Body of pancreas (tissue), 4 donors: ENCODE results near the gene BSPRY. TPM values are rescaled to one million over a fixed set of nuclear protein-coding genes. Genes with fewer than 3 reads are reported as not detected.

Experiments used
- ATAC-seq: fragments of 150-250 bp; one replicate; pipeline ENCODE4 v1.9.1; 2016
- DNase-seq, 4 donors: peaks; one replicate each; pipeline ENCODE4 v3.0.0-alpha.2; 2019
- H3K27ac ChIP-seq, 4 donors: fragments of 200-600 bp; sonication (generic); 1 replicate in 3 of 4; 2 replicates in 1 of 4; pipeline versions ENCODE4 v1.5.1 to v1.6.1; 2016 to 2019; ENCODE audit warnings: mild to moderate bottlenecking in 1 of 4, mixed read lengths in 1 of 4, moderate library complexity in 1 of 4
- H3K27me3 ChIP-seq, 2 donors: fragments of 200-600 bp; sonication (generic); one replicate each; pipeline ENCODE4 v1.6.0; 2016; ENCODE audit warnings: mild to moderate bottlenecking in 1 of 2
- H3K36me3 ChIP-seq, 2 donors: fragments of 200-600 bp; sonication (generic); replicated peaks in 1 of 2; 2 replicates each; pipeline ENCODE4 v1.5.1; 2016; ENCODE audit warnings: low read depth in 2 of 2; ENCODE audit not compliant: insufficient read depth in 1 of 2
- H3K4me1 ChIP-seq: fragments of 200-600 bp; sonication (generic); one replicate; pipeline ENCODE4 v1.6.0; 2016
- H3K4me3 ChIP-seq, 2 donors: fragments of 200-600 bp; sonication (generic); 1 replicate in 1 of 2; 2 replicates in 1 of 2; pipeline ENCODE4 v1.5.1; 2016 to 2019
- H3K9me3 ChIP-seq, 3 donors: fragments of 200-600 bp; sonication (generic); 1 replicate in 2 of 3; 2 replicates in 1 of 3; pipeline ENCODE4 v1.5.1; 2016
- POLR2A ChIP-seq, 3 donors: fragments of 450-650 bp; IDR thresholded peaks; one replicate each; pipeline ENCODE4 v1.6.1; 2016; ENCODE audit warnings: antibody characterized with exemption in 3 of 3, mild to moderate bottlenecking in 2 of 3
- WGBS, 2 donors: methylation state at CpG; one replicate each; pipeline ENCODE4 v1.1.5; 2017; 5-methylcytosine and 5-hydroxymethylcytosine counted together
- intact Hi-C: fragments of 100-400 bp; cut with DNase I; formaldehyde crosslinking; loops from one replicate; pipeline ENCODE4 v1.15.1; 2023
- total RNA-seq, 2 donors: library from RNA; depleted of rRNA; stranded (reverse); fragments of >200 nt; gene quantifications; one replicate each; pipeline ENCODE4 v1.1.0, GENCODE V29; 2016
- TF ChIP-seq, protein P1 (sequence below), 7 experiments: fragments of 450-650 bp in 4 of 7; fragments of 200-600 bp in 3 of 7; sonication (generic) in 3 of 7; IDR thresholded peaks; one replicate each; pipeline ENCODE4 v1.5.1; 2016 to 2019; ENCODE audit warnings: antibody characterized with exemption in 7 of 7

The BSPRY gene
- total RNA-seq, 2 donors from 2014 or later, result 27.0 to 47.0 TPM

DNA sequence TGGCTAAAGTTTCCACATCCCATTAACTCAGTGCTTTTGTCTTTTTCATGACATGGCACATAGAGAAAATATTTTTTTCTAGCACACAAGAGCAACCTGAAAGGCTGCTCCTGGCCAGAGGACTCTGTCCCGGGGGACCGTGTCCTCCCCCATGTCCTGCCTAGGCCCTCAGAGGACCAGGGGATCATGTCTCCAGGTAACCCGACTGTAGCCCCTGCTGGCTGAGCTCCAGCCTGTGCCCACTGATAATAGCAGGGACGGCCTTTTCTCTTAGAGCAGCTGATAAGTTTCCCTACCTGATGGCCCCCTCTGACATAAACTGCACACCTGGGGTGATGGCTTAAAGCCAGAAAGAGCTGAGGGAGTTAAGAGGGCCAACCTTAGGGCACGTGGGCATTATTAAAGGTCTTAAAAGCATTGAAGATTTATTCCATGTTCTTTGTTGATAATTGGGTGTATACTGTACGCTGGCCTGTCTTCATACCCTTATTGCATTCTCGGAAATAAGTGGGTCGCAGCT, 21.5 kb downstream of the BSPRY start:
- H3K36me3 ChIP-seq, result peaks cover 0 to 6% of the 10 kb centered on the region in 2 donors
- no peak overlapping the region for H3K4me3 ChIP-seq
- H3K9me3 ChIP-seq, result no peaks in the 10 kb centered on the region
- DNase-seq (peak; percentile 48 to 69 (median 62)), ATAC-seq (no peak)
- no peak for TF ChIP-seq POLR2A (IDR thresholded peaks at IDR 0.05)
- TF ChIP-seq, protein P1, sequence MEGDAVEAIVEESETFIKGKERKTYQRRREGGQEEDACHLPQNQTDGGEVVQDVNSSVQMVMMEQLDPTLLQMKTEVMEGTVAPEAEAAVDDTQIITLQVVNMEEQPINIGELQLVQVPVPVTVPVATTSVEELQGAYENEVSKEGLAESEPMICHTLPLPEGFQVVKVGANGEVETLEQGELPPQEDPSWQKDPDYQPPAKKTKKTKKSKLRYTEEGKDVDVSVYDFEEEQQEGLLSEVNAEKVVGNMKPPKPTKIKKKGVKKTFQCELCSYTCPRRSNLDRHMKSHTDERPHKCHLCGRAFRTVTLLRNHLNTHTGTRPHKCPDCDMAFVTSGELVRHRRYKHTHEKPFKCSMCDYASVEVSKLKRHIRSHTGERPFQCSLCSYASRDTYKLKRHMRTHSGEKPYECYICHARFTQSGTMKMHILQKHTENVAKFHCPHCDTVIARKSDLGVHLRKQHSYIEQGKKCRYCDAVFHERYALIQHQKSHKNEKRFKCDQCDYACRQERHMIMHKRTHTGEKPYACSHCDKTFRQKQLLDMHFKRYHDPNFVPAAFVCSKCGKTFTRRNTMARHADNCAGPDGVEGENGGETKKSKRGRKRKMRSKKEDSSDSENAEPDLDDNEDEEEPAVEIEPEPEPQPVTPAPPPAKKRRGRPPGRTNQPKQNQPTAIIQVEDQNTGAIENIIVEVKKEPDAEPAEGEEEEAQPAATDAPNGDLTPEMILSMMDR (IDR thresholded peaks at IDR 0.05), result no peak
- H3K27ac ChIP-seq, result peak overlapping the region in 3 of 4 donors; percentile 49 to 99 (median 56)
- intact Hi-C loops, result loop anchor here (5.0 kb wide), 1 partner anchor 36 kb away; no protein-coding TSS in a partner anchor
- WGBS, 2 donors, result 34 to 40% methylated on average over 6 to 8 of the region's 8 CpGs
- peaks cover 72% of the 10 kb centered on the region for H3K4me1 ChIP-seq
- H3K27me3 ChIP-seq, result no peaks in the 10 kb centered on the region

DNA sequence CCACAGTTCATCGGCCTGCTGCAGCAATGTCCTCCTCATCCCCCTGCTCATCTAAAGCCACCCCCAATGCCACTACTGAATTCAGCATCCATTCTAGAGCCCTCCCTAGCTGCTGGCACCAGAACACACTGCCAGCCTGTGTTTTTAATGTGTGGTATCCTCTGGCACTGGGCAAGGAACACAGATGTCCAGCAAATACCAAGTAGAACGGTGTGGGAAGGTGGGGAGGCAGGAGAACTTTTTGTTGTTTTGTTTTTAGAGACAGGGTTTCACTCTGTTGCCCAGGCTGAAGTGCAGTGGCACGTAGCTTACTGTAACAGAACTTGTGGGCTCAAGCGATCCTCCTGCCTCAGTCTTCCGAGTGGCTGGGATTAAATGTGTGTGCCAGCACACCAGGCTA, 22.7 kb downstream of the BSPRY start:
- no peak for ATAC-seq
- H3K27me3 ChIP-seq, result no peaks in the 10 kb centered on the region
- H3K9me3 ChIP-seq, result no peaks in the 10 kb centered on the region
- peak overlapping the region; percentile 29 to 99 (median 52) for H3K27ac ChIP-seq
- intact Hi-C loops, result loop anchor here (5.0 kb wide), 1 partner anchor 35 kb away; no protein-coding TSS in a partner anchor
- peaks cover 73% of the 10 kb centered on the region for H3K4me1 ChIP-seq
- DNase-seq, result no peak
- H3K36me3 ChIP-seq, result peaks cover 0 to 6% of the 10 kb centered on the region in 2 donors
- 70 to 77% methylated on average over 5 of the region's 5 CpGs for WGBS, 2 donors
- no peak overlapping the region for H3K4me3 ChIP-seq
- TF ChIP-seq POLR2A (IDR thresholded peaks at IDR 0.05), result no peak
- TF ChIP-seq, protein P1 (IDR thresholded peaks at IDR 0.05), result no peak

DNA sequence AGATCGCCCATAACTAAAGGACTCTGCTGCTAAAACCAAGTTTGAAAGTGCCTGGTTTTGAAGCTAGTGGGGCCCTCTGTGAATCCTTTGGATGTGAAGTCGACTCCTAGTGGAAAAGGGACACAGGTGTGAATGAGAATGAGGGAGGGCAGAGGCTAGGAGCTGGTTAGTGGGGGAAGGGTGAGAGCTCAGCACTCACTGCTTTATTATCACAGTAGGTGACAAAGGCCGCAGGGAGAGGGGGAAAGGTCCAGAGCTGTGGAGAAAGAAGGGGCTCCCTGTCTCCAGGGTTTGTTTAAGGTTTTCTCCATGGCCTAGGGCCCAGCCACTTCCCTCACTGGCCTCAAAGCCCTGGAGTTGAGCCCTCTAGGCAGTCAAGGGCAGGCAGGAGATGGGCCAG, 23.9 kb downstream of the BSPRY start:
- Histone ChIP-seq H3K36me3 (peaks cover 0 to 6% of the 10 kb centered on the region in 2 donors), H3K27ac (peak overlapping the region in 3 of 4 donors; percentile 3 to 99 (median 10)), H3K4me1 (peaks cover 85% of the 10 kb centered on the region), H3K9me3 (no peaks in the 10 kb centered on the region), H3K27me3 (no peaks in the 10 kb centered on the region), H3K4me3 (no peak overlapping the region)
- intact Hi-C loops, result loop anchor here (5.0 kb wide), 1 partner anchor 34 kb away; no protein-coding TSS in a partner anchor
- TF ChIP-seq, protein P1 (IDR thresholded peaks at IDR 0.05), result no peak
- no peak for TF ChIP-seq POLR2A (IDR thresholded peaks at IDR 0.05)
- DNase-seq (no peak), ATAC-seq (no peak)
- WGBS, 2 donors, result 41 to 44% methylated on average over 3 of the region's 3 CpGs

DNA sequence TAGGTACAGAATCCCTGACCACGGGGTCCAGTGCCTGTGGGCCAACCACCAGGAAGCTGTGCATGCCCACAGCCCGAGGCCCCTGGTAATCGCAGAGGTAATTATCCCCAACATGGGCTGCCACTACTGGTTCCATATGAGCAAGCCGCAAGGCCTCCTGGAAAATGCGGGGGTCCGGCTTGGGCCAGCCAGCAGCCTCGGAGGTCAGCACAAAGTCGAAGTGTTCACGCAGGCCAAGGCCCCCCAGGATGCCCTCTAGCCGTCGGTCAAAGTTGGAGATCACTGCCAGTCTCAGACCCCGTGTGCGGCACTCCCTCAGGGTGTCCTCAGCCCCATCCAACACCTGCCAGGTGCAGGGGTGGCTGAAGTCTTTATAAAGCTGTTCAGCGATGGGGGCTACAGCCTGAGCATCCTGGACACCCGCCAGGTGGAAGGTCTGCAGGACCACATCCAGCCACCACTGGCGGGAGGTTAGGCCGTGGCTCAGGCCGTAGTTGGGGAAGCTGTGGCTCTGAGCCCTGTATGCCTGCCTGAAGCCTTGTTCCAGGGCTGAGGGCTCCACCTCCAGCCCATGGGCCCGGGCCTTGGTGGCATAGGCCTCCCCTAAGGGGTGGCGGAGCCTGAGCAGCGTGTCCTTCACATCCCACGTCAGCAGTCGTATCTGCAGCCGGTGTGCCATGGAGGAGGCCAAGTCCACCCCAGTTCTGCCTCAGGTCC, 24.5 kb downstream of the BSPRY start:
- H3K27ac ChIP-seq, result peak overlapping the region; percentile 3 to 99 (median 56)
- WGBS, 2 donors, result 48 to 80% methylated on average over 1 to 24 of the region's 24 CpGs
- no peak overlapping the region for H3K4me3 ChIP-seq

More for the DNA sequence above, 24.5 kb downstream of the BSPRY start:
- intact Hi-C loops, result loop anchor here (5.0 kb wide), 1 partner anchor 33 kb away; no protein-coding TSS in a partner anchor
- no peaks in the 10 kb centered on the region for H3K9me3 ChIP-seq
- DNase-seq (peak in 2 of 4 donors; percentile 19 to 23), ATAC-seq (no peak)
- peaks cover 87% of the 10 kb centered on the region for H3K4me1 ChIP-seq
- TF ChIP-seq, protein P1 (IDR thresholded peaks at IDR 0.05), result no peak
- peaks cover 0 to 6% of the 10 kb centered on the region in 2 donors for H3K36me3 ChIP-seq
- no peaks in the 10 kb centered on the region for H3K27me3 ChIP-seq
